ENCODE results near the gene CCSER2. TPM values are rescaled to one million over a fixed set of nuclear protein-coding genes. Genes with fewer than 3 reads are reported as not detected.

Gene CCSER2
- polyA plus RNA-seq, 3 donors: 7.4 to 23.3 (median 14.3) TPM

- intact Hi-C loops (cut with micrococcal nuclease): loop anchor here (2.0 to 5.0 kb wide), 2 partner anchors 161 kb away; no protein-coding TSS in a partner anchor
- no peak overlapping the region for H3K4me3 Mint-ChIP-seq
Measured at GRCh38 chr10:84375881-84376280, 47.5 kb downstream of the CCSER2 start.

GRCh38 chr10:84388148-84388547 is 59.8 kb downstream of the CCSER2 start:
- no peaks in the 10 kb centered on the region for H3K9me3 ChIP-seq (replicated peaks in 1 of 2; ENCODE audit: control insufficient read depth in 1 of 2, insufficient read depth in 1 of 2, low read length in 2 of 2)
- H3K27me3 ChIP-seq (ENCODE audit: control insufficient read depth in 2 of 2, insufficient read depth in 2 of 2, low read length in 2 of 2): no peaks in the 10 kb centered on the region
- intact Hi-C loops (cut with micrococcal nuclease): no loop called here
- no peak overlapping the region for H3K27ac ChIP-seq (ENCODE audit: low read depth in 1 of 2, low read length in 2 of 2)
- H3K4me3 Mint-ChIP-seq: no peak overlapping the region
- DNase-seq: no peak
- H3K79me2 ChIP-seq (ENCODE audit: insufficient read depth, low read length): no peaks in the 10 kb centered on the region
- H3K9ac ChIP-seq (ENCODE audit: insufficient read depth, low read length, poor library complexity, severe bottlenecking): no peak overlapping the region
- H2AFZ ChIP-seq (ENCODE audit: insufficient read depth, low read depth, low read length, poor library complexity, severe bottlenecking): no peak overlapping the region
- no peak overlapping the region for H3K4me2 ChIP-seq (replicated peaks; ENCODE audit: extremely low read depth, low read length, poor library complexity, severe bottlenecking)
- H3K4me3 ChIP-seq (replicated peaks in 1 of 3; ENCODE audit: low read depth in 2 of 3, low read length in 3 of 3): no peak overlapping the region
- no CpG with 5 or more reads among the region's 1 CpG for WGBS (ENCODE audit: insufficient coverage)
- H3K27me3 Mint-ChIP-seq (ENCODE audit: low read depth in 3 of 3): peaks cover 1 to 2% (median 1%) of the 10 kb centered on the region in 3 donors
- H3K4me1 Mint-ChIP-seq: peaks cover 10% of the 10 kb centered on the region
- H3K9me3 Mint-ChIP-seq: peaks cover 0 to 6% (median 2%) of the 10 kb centered on the region in 7 donors
- peaks cover 0 to 6% of the 10 kb centered on the region in 2 donors for H3K36me3 ChIP-seq (replicated peaks in 1 of 2; ENCODE audit: control insufficient read depth in 1 of 2, insufficient read depth in 2 of 2, low read length in 2 of 2)
- H3K36me3 Mint-ChIP-seq: peaks cover 12 to 16% of the 10 kb centered on the region in 2 donors
- no peaks in the 10 kb centered on the region for H4K20me1 ChIP-seq (ENCODE audit: insufficient read depth, low read length)
- peak overlapping the region in 1 of 7 donors; percentile 45 for H3K27ac Mint-ChIP-seq
- no peak for TF ChIP-seq CTCF (IDR thresholded peaks at IDR 0.05)
- H3K4me1 ChIP-seq (ENCODE audit: control insufficient read depth in 1 of 2, insufficient read depth in 2 of 2, low read length in 2 of 2): peaks cover 6 to 9% of the 10 kb centered on the region in 2 donors

More at GRCh38 chr10:84375881-84376280, 47.5 kb downstream of the CCSER2 start:
- Histone ChIP-seq H3K36me3 (replicated peaks in 1 of 2; ENCODE audit: control insufficient read depth in 1 of 2, insufficient read depth in 2 of 2, low read length in 2 of 2) (peaks cover 11 to 43% of the 10 kb centered on the region in 2 donors), H3K9me3 (replicated peaks in 1 of 2; ENCODE audit: control insufficient read depth in 1 of 2, insufficient read depth in 1 of 2, low read length in 2 of 2) (no peaks in the 10 kb centered on the region), H3K79me2 (ENCODE audit: insufficient read depth, low read length) (no peaks in the 10 kb centered on the region), H3K9ac (ENCODE audit: insufficient read depth, low read length, poor library complexity, severe bottlenecking) (no peak overlapping the region), H3K4me3 (replicated peaks in 1 of 3; ENCODE audit: low read depth in 2 of 3, low read length in 3 of 3) (no peak overlapping the region), H4K20me1 (ENCODE audit: insufficient read depth, low read length) (no peaks in the 10 kb centered on the region), H2AFZ (ENCODE audit: insufficient read depth, low read depth, low read length, poor library complexity, severe bottlenecking) (no peak overlapping the region), H3K4me1 (ENCODE audit: control insufficient read depth in 1 of 2, insufficient read depth in 2 of 2, low read length in 2 of 2) (no peaks in the 10 kb centered on the region), H3K27me3 (ENCODE audit: control insufficient read depth in 2 of 2, insufficient read depth in 2 of 2, low read length in 2 of 2) (no peaks in the 10 kb centered on the region), H3K4me2 (replicated peaks; ENCODE audit: extremely low read depth, low read length, poor library complexity, severe bottlenecking) (no peak overlapping the region), H3K27ac (ENCODE audit: low read depth in 1 of 2, low read length in 2 of 2) (no peak overlapping the region)
- H3K4me1 Mint-ChIP-seq: no peaks in the 10 kb centered on the region
- no peak overlapping the region for H3K27ac Mint-ChIP-seq
- H3K27me3 Mint-ChIP-seq (ENCODE audit: low read depth in 3 of 3): peaks cover 0 to 1% (median 0%) of the 10 kb centered on the region in 3 donors
- no peak for TF ChIP-seq CTCF (IDR thresholded peaks at IDR 0.05)
- peaks cover 0 to 7% (median 4%) of the 10 kb centered on the region in 7 donors for H3K9me3 Mint-ChIP-seq
- peaks cover 42 to 45% of the 10 kb centered on the region in 2 donors for H3K36me3 Mint-ChIP-seq
- DNase-seq: no peak
- no CpG with 5 or more reads among the region's 1 CpG for WGBS (ENCODE audit: insufficient coverage)

Data from CD14-positive monocyte (primary cell).